Ovary (tissue), 9 donors: ENCODE measurements around the gene PODXL. TPM values are rescaled to one million over a fixed set of nuclear protein-coding genes. Genes with fewer than 3 reads are reported as not detected.

Source experiments
- DNase-seq, 5 donors: peaks; one replicate each; pipeline ENCODE4 v3.0.0-alpha.2; 2019 to 2020
- H3K27ac ChIP-seq, 2 donors: fragments of 200-600 bp; one replicate each; pipeline versions ENCODE4 v1.5.1 to v1.8.0; 2019 to 2022
- H3K27me3 ChIP-seq: fragments of 200-600 bp; one replicate; pipeline ENCODE4 v1.8.0; 2022
- H3K36me3 ChIP-seq: fragments of 200-600 bp; sonication (generic); one replicate; pipeline ENCODE4 v1.5.1; 2019
- H3K4me1 ChIP-seq: one replicate; pipeline ENCODE4 v1.8.1; 2013; ENCODE audit warnings: mild to moderate bottlenecking, moderate library complexity; ENCODE audit not compliant: insufficient read depth
- H3K4me3 ChIP-seq: fragments of 200-600 bp; sonication (generic); one replicate; pipeline ENCODE4 v1.5.1; 2017
- H3K9me3 ChIP-seq, 2 donors: fragments of 200-600 bp in 1 of 2; sonication (generic) in 1 of 2; one replicate each; pipeline versions ENCODE4 v1.5.1 to v1.8.1; 2013 to 2019; ENCODE audit warnings: mild to moderate bottlenecking in 1 of 2, moderate library complexity in 1 of 2
- CTCF ChIP-seq, 3 donors: fragments of 450-650 bp in 2 of 3; fragments of 200-600 bp in 1 of 3; IDR thresholded peaks; one replicate each; pipeline versions ENCODE4 v1.5.1 to v1.8.0; 2016 to 2022; ENCODE audit warnings: antibody characterized with exemption in 3 of 3, mild to moderate bottlenecking in 1 of 3
- EP300 ChIP-seq: sonication (generic); formaldehyde crosslinking; IDR thresholded peaks from one replicate; pipeline ENCODE4 v1.6.1; 2017; ENCODE audit warnings: antibody characterized with exemption
- POLR2A ChIP-seq: fragments of 450-650 bp; IDR thresholded peaks from one replicate; pipeline ENCODE4 v1.6.1; 2017; ENCODE audit warnings: antibody characterized with exemption, mild to moderate bottlenecking, moderate library complexity
- WGBS, 3 donors: extraction: QIAGEN DNeasy Blood & Tissue Kit in 1 of 3; methylation state at CpG; one replicate each; pipeline versions ENCODE4 v1.1.5 to v1.1.7; 2013 to 2017; 5-methylcytosine and 5-hydroxymethylcytosine counted together
- intact Hi-C, 4 donors: fragments of 100-400 bp; cut with DNase I; formaldehyde crosslinking; loops; one replicate each; pipeline versions ENCODE4 v1.11.0 to v1.15.1; 2022 to 2023
- polyA plus RNA-seq, 2 donors: library from polyadenylated mRNA; stranded (reverse); fragments of 200-250 nt in 1 of 2; fragments of 350-450 nt in 1 of 2; fragmentation: Illumina TruSeq in 1 of 2; extraction: RNeasy Lipid Tissue Mini Kit (QIAGEN cat#74804) in 1 of 2; gene quantifications; one replicate each; pipeline ENCODE4 v1.2.3, GENCODE V29; 2013 to 2014
- total RNA-seq, 7 donors: library from RNA; depleted of rRNA in 2 of 7; stranded (reverse); fragments of >200 nt in 2 of 7; fragmentation: NEBNext Ultra II Directional in 3 of 7; extraction: Animal tissue kit (Norgen Biotek cat#: 25700) in 3 of 7; gene quantifications; one replicate each; pipeline versions ENCODE4 v1.1.0 to v1.2.4, GENCODE V29; 2016 to 2023
- donor health status: DM: no; HTN: no; CAD: no; lungs with moderate emphysema.
- donor health status: DM: no; HTN: no; CAD: no.
- donor health status: Bipolar disorder and iron deficiency.
- donor health status: DM: yes; HTN: yes; CAD: no.
- donor health status: DM: no; HTN: no; CAD: no.
- donor health status: DM: yes; HTN: yes; CAD: no.

The PODXL gene
- total and polyA plus RNA-seq, 9 donors = 13.2 to 85.1 (median 34.8) TPM

GRCh38 chr7:131454498-131454897 lies 101.9 kb downstream of the PODXL start:
- intact Hi-C loops = no loop called here
- DNase-seq = no peak
- 93 to 96% (median 94%) methylated on average over 1 of the region's 1 CpG for WGBS, 3 donors
- H3K36me3 ChIP-seq = no peaks in the 10 kb centered on the region
- no peak overlapping the region for H3K27ac ChIP-seq
- no peak for TF ChIP-seq CTCF (IDR thresholded peaks at IDR 0.05)
- no peak for TF ChIP-seq POLR2A
- no peak for TF ChIP-seq EP300
- H3K4me3 ChIP-seq = no peak overlapping the region
- no peaks in the 10 kb centered on the region for H3K4me1 ChIP-seq
- H3K9me3 ChIP-seq = no peaks in the 10 kb centered on the region
- H3K27me3 ChIP-seq = no peaks in the 10 kb centered on the region

Other genes with a start within 250 kb of the PODXL start
- 10 to 100 TPM; 46.6 to 87.1 (median 73.6) TPM for gene MKLN1, start 228.8 kb downstream of the PODXL start, total RNA-seq
- 10 to 100 TPM; 12.7 to 26.5 TPM for gene MKLN1, start 228.8 kb downstream of the PODXL start, polyA plus RNA-seq